GM12864 (cell line): ENCODE measurements around the gene NDUFB10.

Experiments used
- DNase-seq: peaks from one replicate; pipeline ENCODE4 v3.0.0-alpha.2; 2011; ENCODE audit warnings: low read depth
- H3K4me3 ChIP-seq: 2 replicates; pipeline ENCODE4 v1.5.1; 2011; ENCODE audit warnings: mild to moderate bottlenecking, low read depth, low read length, control low read depth
- TF ChIP-seq, protein P1 (sequence below): IDR thresholded peaks from 2 replicates; pipeline ENCODE4 v1.5.1; 2011; ENCODE audit warnings: low read depth, mild to moderate bottlenecking, moderate library complexity, low read length, control low read depth, inconsistent platforms; ENCODE audit errors: missing control alignments

The NDUFB10 gene

GRCh38 chr16:1942810-1943726 is 16.3 kb upstream of the NDUFB10 start, which contains the start of gene MSRB1:
MSRB1 (minus strand) TSS chr16:1943199; CDS start chr16:1943156, 43 bp downstream.
- peak; percentile 92 for DNase-seq
- TF ChIP-seq, protein P1, sequence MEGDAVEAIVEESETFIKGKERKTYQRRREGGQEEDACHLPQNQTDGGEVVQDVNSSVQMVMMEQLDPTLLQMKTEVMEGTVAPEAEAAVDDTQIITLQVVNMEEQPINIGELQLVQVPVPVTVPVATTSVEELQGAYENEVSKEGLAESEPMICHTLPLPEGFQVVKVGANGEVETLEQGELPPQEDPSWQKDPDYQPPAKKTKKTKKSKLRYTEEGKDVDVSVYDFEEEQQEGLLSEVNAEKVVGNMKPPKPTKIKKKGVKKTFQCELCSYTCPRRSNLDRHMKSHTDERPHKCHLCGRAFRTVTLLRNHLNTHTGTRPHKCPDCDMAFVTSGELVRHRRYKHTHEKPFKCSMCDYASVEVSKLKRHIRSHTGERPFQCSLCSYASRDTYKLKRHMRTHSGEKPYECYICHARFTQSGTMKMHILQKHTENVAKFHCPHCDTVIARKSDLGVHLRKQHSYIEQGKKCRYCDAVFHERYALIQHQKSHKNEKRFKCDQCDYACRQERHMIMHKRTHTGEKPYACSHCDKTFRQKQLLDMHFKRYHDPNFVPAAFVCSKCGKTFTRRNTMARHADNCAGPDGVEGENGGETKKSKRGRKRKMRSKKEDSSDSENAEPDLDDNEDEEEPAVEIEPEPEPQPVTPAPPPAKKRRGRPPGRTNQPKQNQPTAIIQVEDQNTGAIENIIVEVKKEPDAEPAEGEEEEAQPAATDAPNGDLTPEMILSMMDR, result no peak
- peak within 1 kb of the TSS; percentile 95 for H3K4me3 ChIP-seq

GRCh38 chr16:1944612-1945199 is 14.6 kb upstream of the NDUFB10 start:
- DNase-seq, result no peak
- H3K4me3 ChIP-seq, result no peak overlapping the region
- TF ChIP-seq, protein P1, result no peak

- no peak for DNase-seq
- TF ChIP-seq, protein P1, result no peak
- H3K4me3 ChIP-seq, result no peak overlapping the region
Measured at GRCh38 chr16:1945559-1946391, 13.6 kb upstream of the NDUFB10 start.

DNA sequence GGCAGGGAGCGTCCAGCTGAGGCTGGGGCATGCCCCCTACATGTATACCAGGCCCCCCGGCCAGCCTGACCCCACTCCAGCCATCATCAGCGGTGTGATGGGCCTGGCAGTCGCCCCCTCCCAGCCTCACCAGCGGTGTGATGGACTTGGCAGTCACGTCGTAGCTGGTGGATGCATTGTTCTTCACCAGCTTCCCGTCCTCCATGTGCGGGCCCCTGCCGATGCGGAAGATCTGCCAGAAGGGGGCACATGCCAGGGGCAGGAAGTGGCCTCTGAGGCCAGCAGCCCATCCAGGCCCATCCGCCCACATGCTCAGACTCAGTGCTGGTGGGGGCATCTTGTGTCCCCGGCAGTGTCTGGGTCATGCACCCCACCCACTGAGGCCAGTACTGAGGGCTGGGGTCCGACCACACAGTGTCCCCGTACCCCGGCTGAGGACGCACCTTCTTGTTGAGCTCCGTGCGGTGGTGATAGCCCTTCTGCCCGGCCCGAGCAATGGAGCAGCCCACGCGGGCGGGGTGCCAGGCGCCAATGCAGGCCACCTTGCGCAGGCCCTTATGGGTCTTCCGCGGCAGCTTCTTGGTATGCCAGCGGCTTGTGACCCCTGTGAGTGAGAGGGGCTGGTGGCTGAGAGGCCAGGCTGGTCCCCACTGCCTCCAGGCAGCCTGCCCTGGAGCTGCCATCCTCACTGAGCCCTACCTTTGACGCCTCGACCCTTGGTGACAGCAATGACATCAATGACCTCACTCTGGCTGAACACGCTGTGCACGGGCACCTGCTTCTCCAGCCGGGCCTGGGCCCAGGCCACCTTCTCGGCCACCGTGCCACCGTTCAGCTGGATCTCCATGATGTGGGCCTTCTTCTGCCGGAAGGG is 12.6 kb upstream of the NDUFB10 start:
- no peak for DNase-seq
- TF ChIP-seq, protein P1, result no peak
- H3K4me3 ChIP-seq, result no peak overlapping the region

DNA sequence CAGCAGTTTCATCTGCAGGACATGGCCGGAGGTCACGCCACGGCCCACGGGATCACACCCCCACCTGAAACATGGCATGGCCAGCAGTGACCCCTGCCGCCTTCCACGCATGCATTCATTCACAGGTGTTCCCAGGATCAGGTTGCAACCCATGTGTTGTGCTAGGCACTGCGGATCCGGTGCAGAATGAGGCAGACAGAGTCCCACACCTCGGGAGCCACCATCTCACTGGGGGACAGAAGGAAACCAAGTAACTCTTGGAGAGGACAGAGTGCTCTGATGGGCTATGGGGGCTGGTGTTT is 12.0 kb upstream of the NDUFB10 start:
- H3K4me3 ChIP-seq, result no peak overlapping the region
- no peak for DNase-seq
- TF ChIP-seq, protein P1, result no peak

GRCh38 chr16:1949507-1949906 is 9.8 kb upstream of the NDUFB10 start:
- no peak for DNase-seq
- H3K4me3 ChIP-seq, result no peak overlapping the region
- TF ChIP-seq, protein P1, result no peak
